ENCODE data around the gene CLTB. TPM values are rescaled to one million over a fixed set of nuclear protein-coding genes. Genes with fewer than 3 reads are reported as not detected.

The CLTB gene
- polyA plus RNA-seq, 2 of the 4 experiments (the other 2 are of a cell fraction), result 42.2 to 47.4 TPM

GRCh38 chr5:176392526-176392925 lies 23.8 kb downstream of the CLTB start:
- no peak for DNase-seq (ENCODE audit: low read depth in 1 of 2, low spot score in 1 of 2)
- 93% methylated on average over 8 of the region's 11 CpGs for WGBS (ENCODE audit: missing lambda C conversion rate)
- FAIRE-seq, result no peak

GRCh38 chr5:176391999-176392398 lies 24.3 kb downstream of the CLTB start:
- no peak for FAIRE-seq
- no peak for DNase-seq (ENCODE audit: low read depth in 1 of 2, low spot score in 1 of 2)
- H3K4me2 ChIP-seq, result no peak overlapping the region
- H3K4me1 ChIP-seq, result peaks cover 9% of the 10 kb centered on the region
- 94% methylated on average over 4 of the region's 4 CpGs for WGBS (ENCODE audit: missing lambda C conversion rate)
- TF ChIP-seq ATOH8 (CRISPR knock-in tag; IDR thresholded peaks at IDR 0.05; ENCODE audit: low read depth) (no peak), ZNF302 (CRISPR knock-in tag; IDR thresholded peaks at IDR 0.05) (no peak), HOXB13 (CRISPR knock-in tag; IDR thresholded peaks at IDR 0.05; ENCODE audit: low read depth) (no peak), HDAC2 (IDR thresholded peaks at IDR 0.05) (no peak), NR3C1 (IDR thresholded peaks at IDR 0.05) (no peak), EHMT2 (IDR thresholded peaks at IDR 0.05; ENCODE audit: low read depth) (no peak), USF2 (IDR thresholded peaks at IDR 0.05) (no peak), BCL3 (IDR thresholded peaks at IDR 0.05) (no peak), SREBF2 (IDR thresholded peaks at IDR 0.05) (no peak), HES2 (IDR thresholded peaks at IDR 0.05) (no peak), RCOR1 (IDR thresholded peaks at IDR 0.05; ENCODE audit: low read depth, low read length) (no peak)
- CTCF ChIA-PET, result interaction anchor here (0.9 to 2.5 kb wide), 7 partner anchors 9 to 187 kb away, joined by 3 to 9 read pairs (median 3); partner anchors contain the start of gene FAF2
- no peak overlapping the region for H3K27ac ChIP-seq
- H3K4me3 ChIP-seq, result no peak overlapping the region
- POLR2A ChIA-PET, result interaction anchor here (1.2 to 1.7 kb wide), 2 partner anchors 146 to 152 kb away, joined by 3 to 4 read pairs; partner anchors contain the start of gene RNF44
- no peak for ATAC-seq
- H3K9me3 ChIP-seq, result no peaks in the 10 kb centered on the region

More at GRCh38 chr5:176392526-176392925, 23.8 kb downstream of the CLTB start:
- Histone ChIP-seq H3K9me3 (no peaks in the 10 kb centered on the region), H3K4me2 (no peak overlapping the region), H3K4me1 (peaks cover 4% of the 10 kb centered on the region; the same call in 2 of the 3 replicates), H3K27ac (no peak overlapping the region), H3K4me3 (no peak overlapping the region)
- TF ChIP-seq EP300 (IDR thresholded peaks at IDR 0.05), result no peak
- no peak for ATAC-seq
- CTCF ChIA-PET, result interaction anchor here (0.9 to 2.5 kb wide), 4 partner anchors 9 to 56 kb away, joined by 3 to 9 read pairs (median 3); partner anchors contain the start of gene FAF2
- POLR2A ChIA-PET, result interaction anchor here (1.2 kb wide), 1 partner anchor 145 kb away, joined by 3 read pairs; the partner anchor contains the start of gene RNF44

GRCh38 chr5:176391479-176391878 lies 24.9 kb downstream of the CLTB start:
- no peak overlapping the region for H3K4me2 ChIP-seq
- no peak overlapping the region for H3K27ac ChIP-seq
- ATAC-seq, result no peak
- peaks cover 14% of the 10 kb centered on the region for H3K4me1 ChIP-seq
- no peaks in the 10 kb centered on the region for H3K9me3 ChIP-seq
- ChIA-PET CTCF (interaction anchor here (1.0 to 2.5 kb wide), 5 partner anchors 8 to 187 kb away, joined by 3 to 9 read pairs (median 3); no protein-coding TSS in a partner anchor), POLR2A (interaction anchor here (1.7 kb wide), 1 partner anchor 152 kb away, joined by 4 read pairs; no protein-coding TSS in a partner anchor)
- DNase-seq (ENCODE audit: low read depth in 1 of 2, low spot score in 1 of 2), result no peak
- 93% methylated on average over 4 of the region's 4 CpGs for WGBS (ENCODE audit: missing lambda C conversion rate)
- TF ChIP-seq CHD4 (IDR thresholded peaks at IDR 0.05; ENCODE audit: borderline replicate concordance), result no peak
- no peak for TF ChIP-seq MAX (IDR thresholded peaks at IDR 0.05)
- no peak for TF ChIP-seq HMGXB4 (CRISPR knock-in tag; IDR thresholded peaks at IDR 0.05; ENCODE audit: borderline replicate concordance)
- TF ChIP-seq EHMT2 (IDR thresholded peaks at IDR 0.05; ENCODE audit: low read depth), result no peak
- TF ChIP-seq HOXB13 (CRISPR knock-in tag; IDR thresholded peaks at IDR 0.05; ENCODE audit: low read depth), result no peak
- no peak for TF ChIP-seq JUNB (IDR thresholded peaks at IDR 0.05)
- TF ChIP-seq EHF (CRISPR knock-in tag; IDR thresholded peaks at IDR 0.05), result no peak
- no peak for TF ChIP-seq MAZ (IDR thresholded peaks at IDR 0.05; ENCODE audit: borderline replicate concordance, low read depth, low read length)
- TF ChIP-seq EP300 (IDR thresholded peaks at IDR 0.05), result no peak
- TF ChIP-seq POLR2A (IDR thresholded peaks at IDR 0.05; ENCODE audit: low read length), result no peak
- no peak for TF ChIP-seq CHD2 (IDR thresholded peaks at IDR 0.05; ENCODE audit: low read length, partially characterized antibody)
- TF ChIP-seq KDM1A (IDR thresholded peaks at IDR 0.05; ENCODE audit: low read depth), result no peak
- TF ChIP-seq RCOR1 (IDR thresholded peaks at IDR 0.05; ENCODE audit: low read depth, low read length), result no peak
- no peak for TF ChIP-seq NR3C1 (IDR thresholded peaks at IDR 0.05)
- no peak for TF ChIP-seq ATOH8 (CRISPR knock-in tag; IDR thresholded peaks at IDR 0.05; ENCODE audit: low read depth)
- no peak for TF ChIP-seq USF2 (IDR thresholded peaks at IDR 0.05)
- TF ChIP-seq HOXB5 (CRISPR knock-in tag; IDR thresholded peaks at IDR 0.05), result no peak
- no peak for TF ChIP-seq E2F6 (IDR thresholded peaks at IDR 0.05; ENCODE audit: borderline replicate concordance, low read depth)
- no peak for TF ChIP-seq HES2 (IDR thresholded peaks at IDR 0.05)
- no peak for TF ChIP-seq NFE2L2 (conservative IDR thresholded peaks at IDR 0.05; ENCODE audit: low read length)
- FAIRE-seq, result no peak
- H3K4me3 ChIP-seq, result no peak overlapping the region

Data from A549 (cell line).